NCI-H1436 treated with DMSO at 0.1 percent for 48 hours (cell line): ENCODE results near the gene PRB3.

Experiments used
- DNase-seq: peaks from one replicate; lab custom pipeline; 2025; lab: John Stamatoyannopoulos, UW

PRB3 gene

GRCh38 chr12:11269607-11270006 is at the start of gene PRB3:
Gene PRB3 (minus strand): TSS chr12:11269707. CDS start chr12:11269669, 38 bp downstream.
- DNase-seq: no peak

GRCh38 chr12:11310336-11310735 is 40.8 kb upstream of the PRB3 start, which contains the start of gene PRB4:
Gene PRB4 (minus strand): TSS chr12:11310436. CDS start chr12:11310398, 38 bp downstream.
- DNase-seq: no peak

- DNase-seq: no peak
Measured at GRCh38 chr12:11307143-11307542, 37.6 kb upstream of the PRB3 start.

GRCh38 chr12:11273449-11273848 is 3.9 kb upstream of the PRB3 start:
- DNase-seq: no peak

- DNase-seq: no peak
Measured at GRCh38 chr12:11264501-11264900, 5.0 kb downstream of the PRB3 start.

GRCh38 chr12:11246489-11246888 is 23.0 kb downstream of the PRB3 start:
- DNase-seq: no peak

- DNase-seq: no peak
Measured at GRCh38 chr12:11242656-11243055, 26.9 kb downstream of the PRB3 start.

GRCh38 chr12:11240348-11240930 is 29.1 kb downstream of the PRB3 start:
- DNase-seq: no peak

DNA sequence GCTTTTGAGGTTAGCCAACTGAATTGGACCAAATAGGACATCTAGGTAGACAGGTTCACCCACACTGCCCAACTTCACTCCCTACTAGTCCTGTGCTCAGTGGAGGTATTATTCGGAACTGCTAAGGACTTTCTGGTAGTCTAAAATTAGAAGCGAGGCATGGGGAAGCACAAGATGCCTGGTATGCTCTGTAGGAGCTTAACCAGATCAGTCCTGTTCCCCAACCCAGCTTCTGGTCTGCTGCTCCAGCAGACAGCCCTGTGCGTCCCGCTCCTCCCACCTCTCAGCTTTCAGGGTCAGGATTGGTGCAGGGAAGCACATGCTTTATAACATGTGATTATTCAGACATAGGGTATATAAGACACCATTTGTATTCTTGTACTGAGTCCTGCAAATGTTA is 31.2 kb downstream of the PRB3 start:
- DNase-seq: no peak

GRCh38 chr12:11233532-11233931 is 36.0 kb downstream of the PRB3 start:
- DNase-seq: no peak

- DNase-seq: no peak
Measured at GRCh38 chr12:11228296-11228879, 41.1 kb downstream of the PRB3 start.

GRCh38 chr12:11227373-11227772 is 42.1 kb downstream of the PRB3 start:
- no peak for DNase-seq
